Spleen (tissue), 11 donors: ENCODE results near the gene ARHGAP27. TPM values are rescaled to one million over a fixed set of nuclear protein-coding genes. Genes with fewer than 3 reads are reported as not detected.
"Not testable (repeated sequence)": the region's sequence is repeated elsewhere in the genome, so short reads cannot be mapped to it uniquely, and the experiment has no call there.

Source experiments
- DNase-seq: peaks from one replicate; pipeline ENCODE4 v3.0.0-alpha.2; 2020
- H3K27ac ChIP-seq, 8 donors: fragments of 200-600 bp; sonication (generic) in 7 of 8; 1 replicate in 4 of 8; 2 replicates in 4 of 8; pipeline versions ENCODE4 v1.5.0 to v1.8.0; 2016 to 2021; ENCODE audit warnings: inconsistent platforms in 4 of 8, mild to moderate bottlenecking in 4 of 8, moderate library complexity in 1 of 8
- H3K27me3 ChIP-seq, 7 donors: fragments of 200-600 bp; sonication (generic) in 6 of 7; replicated peaks in 1 of 7; 1 replicate in 4 of 7; 2 replicates in 3 of 7; pipeline versions ENCODE4 v1.5.0 to v1.8.0; 2016 to 2021; ENCODE audit warnings: inconsistent platforms in 3 of 7, mild to moderate bottlenecking in 1 of 7
- H3K36me3 ChIP-seq, 6 donors: fragments of 200-600 bp; sonication (generic) in 5 of 6; 1 replicate in 4 of 6; 2 replicates in 2 of 6; pipeline versions ENCODE4 v1.5.0 to v1.8.0; 2016 to 2021; ENCODE audit warnings: inconsistent platforms in 2 of 6
- H3K4me1 ChIP-seq, 6 donors: fragments of 200-600 bp; sonication (generic) in 5 of 6; 1 replicate in 3 of 6; 2 replicates in 3 of 6; pipeline versions ENCODE4 v1.5.0 to v1.8.0; 2016 to 2021; ENCODE audit warnings: inconsistent platforms in 3 of 6
- H3K4me3 ChIP-seq, 8 donors: fragments of 200-600 bp; sonication (generic) in 7 of 8; 1 replicate in 4 of 8; 2 replicates in 4 of 8; pipeline versions ENCODE4 v1.5.0 to v1.8.0; 2016 to 2021; ENCODE audit warnings: inconsistent platforms in 4 of 8, mild to moderate bottlenecking in 4 of 8, moderate library complexity in 2 of 8
- H3K9me3 ChIP-seq, 8 donors: fragments of 200-600 bp; sonication (generic) in 7 of 8; 1 replicate in 4 of 8; 2 replicates in 4 of 8; pipeline versions ENCODE4 v1.5.0 to v1.8.0; 2016 to 2021; ENCODE audit warnings: inconsistent platforms in 4 of 8
- POLR2A ChIP-seq, 3 donors: fragments of 450-650 bp; IDR thresholded peaks; one replicate each; pipeline ENCODE4 v1.5.1; 2017; ENCODE audit warnings: antibody characterized with exemption in 3 of 3, mild to moderate bottlenecking in 1 of 3
- POLR2AphosphoS5 ChIP-seq, 3 donors: sonication (generic); formaldehyde crosslinking; IDR thresholded peaks; one replicate each; pipeline ENCODE4 v1.5.1; 2017; ENCODE audit warnings: antibody characterized with exemption in 3 of 3
- WGBS, 5 donors: extraction: QIAGEN DNeasy Blood & Tissue Kit in 3 of 5; methylation state at CpG; one replicate each; pipeline versions ENCODE4 v1.1.5 to v1.1.7; 2013 to 2018; 5-methylcytosine and 5-hydroxymethylcytosine counted together
- intact Hi-C: fragments of 100-400 bp; cut with DNase I; formaldehyde crosslinking; loops from one replicate; pipeline ENCODE4 v1.15.0; 2023; ENCODE audit warnings: low total_unique reads
- polyA plus RNA-seq, 3 donors: library from polyadenylated mRNA; stranded (reverse); fragments of 200-250 nt; gene quantifications; one replicate each; pipeline ENCODE4 v1.2.1, GENCODE V29; 2013
- total RNA-seq, 7 donors: library from RNA; depleted of rRNA in 3 of 7; stranded (reverse); fragments of >200 nt in 3 of 7; fragmentation: NEBNext Ultra II Directional in 4 of 7; extraction: Animal tissue kit (Norgen Biotek cat#: 25700) in 4 of 7; gene quantifications; one replicate each; pipeline versions ENCODE4 v1.1.0 to v1.2.1, GENCODE V29; 2016 to 2021
- TF ChIP-seq, protein P1 (sequence below), 11 experiments: fragments of 200-600 bp in 7 of 11; fragments of 450-650 bp in 4 of 11; sonication (generic) in 4 of 11; IDR thresholded peaks in 8 of 11; conservative IDR thresholded peaks in 3 of 11; 1 replicate in 7 of 11; 2 replicates in 4 of 11; pipeline versions ENCODE4 v1.4.0 to v1.8.0; 2016 to 2021; ENCODE audit warnings: antibody characterized with exemption in 11 of 11, inconsistent platforms in 4 of 11, mild to moderate bottlenecking in 1 of 11
- donor health status: healthy with polysubstance abuse.
- donor health status: DM: no; HTN: no; CAD: no; lungs with moderate emphysema.
- donor health status: DM: no; HTN: no; CAD: no.
- donor health status: Bipolar disorder and iron deficiency.
- donor health status: healthy.
- donor health status: DM: no; HTN: no; CAD: no.
- donor health status: DM: yes; HTN: yes; CAD: no.

The ARHGAP27 gene
- total and polyA plus RNA-seq, 10 donors = 43.6 to 151 (median 118) TPM

DNA sequence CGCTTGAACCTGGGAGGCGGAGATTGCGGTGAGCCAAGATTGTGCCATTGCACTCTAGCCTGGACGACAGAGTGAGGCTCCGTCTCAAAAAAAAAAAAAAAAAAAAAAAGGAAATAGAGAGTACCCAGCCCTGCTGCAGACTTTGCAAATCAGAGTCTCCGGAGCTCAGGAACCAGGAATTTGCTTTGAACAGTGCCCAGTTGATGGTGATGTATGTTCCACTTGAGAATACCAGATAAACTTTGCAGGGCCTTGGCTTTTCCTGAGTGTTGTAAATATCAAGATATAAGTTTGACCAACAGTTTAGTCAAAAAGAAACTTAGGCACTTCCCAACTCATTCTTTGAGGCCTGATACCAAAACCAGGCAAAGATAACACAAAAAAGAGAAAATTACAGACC, 85.2 kb downstream of the ARHGAP27 start:
- no peak for DNase-seq
- no peaks in the 10 kb centered on the region for H3K36me3 ChIP-seq
- no peak overlapping the region for H3K27ac ChIP-seq
- H3K9me3 ChIP-seq = peaks cover 0 to 8% (median 0%) of the 10 kb centered on the region in 8 donors
- no peak for TF ChIP-seq POLR2AphosphoS5 (IDR thresholded peaks at IDR 0.05)
- no peak overlapping the region for H3K4me3 ChIP-seq
- 72 to 81% (median 74%) methylated on average over 5 to 6 of the region's 6 CpGs for WGBS, 5 donors
- H3K27me3 ChIP-seq = no peaks in the 10 kb centered on the region
- intact Hi-C loops = no loop called here
- peaks cover 0 to 4% (median 0%) of the 10 kb centered on the region in 6 donors for H3K4me1 ChIP-seq

DNA sequence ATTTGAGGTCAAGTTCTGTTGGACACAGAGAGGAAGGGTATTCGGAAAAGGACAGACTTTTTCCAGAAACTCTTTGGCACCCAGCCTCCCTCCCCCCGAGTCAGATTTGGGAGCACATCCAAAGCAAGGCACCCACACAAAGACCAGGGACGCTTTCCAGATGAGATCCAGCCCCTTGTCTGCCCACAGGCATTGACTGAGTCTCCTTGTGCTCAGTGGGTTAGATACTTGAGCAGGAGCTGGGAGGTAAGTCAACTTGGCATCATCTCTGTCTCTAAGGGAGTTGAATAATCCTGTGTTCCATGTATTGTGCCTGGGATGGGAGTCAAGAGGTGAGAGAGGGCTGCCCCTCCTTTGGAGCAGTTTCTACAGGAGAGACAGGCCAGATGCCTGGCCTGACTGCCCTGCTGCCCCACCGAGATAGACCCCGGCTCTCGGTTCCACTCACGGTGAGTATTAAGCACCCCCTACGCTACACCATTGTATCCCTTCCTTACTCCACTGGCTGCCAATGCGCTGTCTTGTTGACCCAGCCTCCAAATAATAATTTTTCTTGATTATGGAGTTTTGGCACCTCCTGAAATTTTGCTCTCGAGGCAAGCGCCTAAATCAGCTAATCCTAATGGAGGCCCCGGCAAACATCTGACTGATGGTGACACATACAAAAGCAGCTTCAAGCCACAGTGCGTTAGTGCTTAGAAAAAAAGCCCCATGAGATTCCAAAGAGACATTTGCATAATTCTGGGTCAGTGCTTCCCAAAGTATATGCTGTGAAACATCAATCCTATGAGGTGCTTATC, 86.3 kb downstream of the ARHGAP27 start:
- DNase-seq = peak; percentile 32
- intact Hi-C loops = no loop called here
- Histone ChIP-seq H3K9me3 (peaks cover 0 to under 1% (median 0%) of the 10 kb centered on the region in 8 donors), H3K27me3 (no peaks in the 10 kb centered on the region), H3K36me3 (no peaks in the 10 kb centered on the region), H3K4me1 (peaks cover 0 to 12% (median 0%) of the 10 kb centered on the region in 6 donors), H3K4me3 (no peak overlapping the region), H3K27ac (peak overlapping the region in 1 of 8 donors; percentile 0)
- 78 to 94% (median 86%) methylated on average over 13 of the region's 13 CpGs for WGBS, 5 donors
- TF ChIP-seq POLR2A (IDR thresholded peaks at IDR 0.05) = no peak
- no peak for TF ChIP-seq POLR2AphosphoS5 (IDR thresholded peaks at IDR 0.05)
- TF ChIP-seq, protein P1, sequence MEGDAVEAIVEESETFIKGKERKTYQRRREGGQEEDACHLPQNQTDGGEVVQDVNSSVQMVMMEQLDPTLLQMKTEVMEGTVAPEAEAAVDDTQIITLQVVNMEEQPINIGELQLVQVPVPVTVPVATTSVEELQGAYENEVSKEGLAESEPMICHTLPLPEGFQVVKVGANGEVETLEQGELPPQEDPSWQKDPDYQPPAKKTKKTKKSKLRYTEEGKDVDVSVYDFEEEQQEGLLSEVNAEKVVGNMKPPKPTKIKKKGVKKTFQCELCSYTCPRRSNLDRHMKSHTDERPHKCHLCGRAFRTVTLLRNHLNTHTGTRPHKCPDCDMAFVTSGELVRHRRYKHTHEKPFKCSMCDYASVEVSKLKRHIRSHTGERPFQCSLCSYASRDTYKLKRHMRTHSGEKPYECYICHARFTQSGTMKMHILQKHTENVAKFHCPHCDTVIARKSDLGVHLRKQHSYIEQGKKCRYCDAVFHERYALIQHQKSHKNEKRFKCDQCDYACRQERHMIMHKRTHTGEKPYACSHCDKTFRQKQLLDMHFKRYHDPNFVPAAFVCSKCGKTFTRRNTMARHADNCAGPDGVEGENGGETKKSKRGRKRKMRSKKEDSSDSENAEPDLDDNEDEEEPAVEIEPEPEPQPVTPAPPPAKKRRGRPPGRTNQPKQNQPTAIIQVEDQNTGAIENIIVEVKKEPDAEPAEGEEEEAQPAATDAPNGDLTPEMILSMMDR (IDR thresholded peaks at IDR 0.05 in 8 of 11, conservative IDR thresholded peaks at IDR 0.05 in 3 of 11) = no peak

DNA sequence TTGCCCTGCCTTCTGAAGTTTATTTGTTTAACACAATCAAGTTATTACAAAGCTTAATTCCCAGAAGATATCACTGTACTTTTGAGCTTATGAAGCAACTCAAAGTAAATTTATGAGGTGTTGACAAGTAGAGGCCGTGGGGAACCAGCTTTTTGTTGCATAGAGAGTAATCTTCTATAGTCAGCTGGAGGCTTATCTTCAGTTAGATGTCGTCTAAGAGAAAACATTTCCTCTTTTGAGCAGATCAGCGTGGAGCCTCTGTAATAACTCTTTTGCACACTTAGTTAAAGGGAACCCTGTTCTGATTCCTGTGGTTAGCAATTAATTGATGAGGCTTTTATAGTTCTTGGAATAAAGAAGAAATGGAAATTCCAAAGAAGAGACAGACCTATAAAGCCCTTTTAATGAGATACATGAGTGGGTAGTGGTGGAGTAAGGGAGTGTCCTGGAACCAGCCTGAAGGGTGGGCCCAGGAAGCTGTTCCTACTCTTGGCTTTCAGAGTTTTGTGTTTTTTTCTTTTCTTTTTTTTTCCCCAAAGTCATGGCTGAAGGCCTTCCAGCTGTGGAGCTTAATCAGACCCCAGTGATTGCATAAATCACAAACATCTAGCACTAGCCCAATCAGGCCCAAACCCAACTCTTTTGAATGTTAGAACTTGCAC, 87.0 kb downstream of the ARHGAP27 start:
- Histone ChIP-seq H3K4me3 (no peak overlapping the region), H3K27me3 (no peaks in the 10 kb centered on the region), H3K9me3 (no peaks in the 10 kb centered on the region), H3K36me3 (no peaks in the 10 kb centered on the region), H3K4me1 (peaks cover 0 to 14% (median 1%) of the 10 kb centered on the region in 6 donors), H3K27ac (peak overlapping the region in 4 of 8 donors; percentile 11 to 43 (median 30))
- DNase-seq = no peak
- TF ChIP-seq, protein P1 (IDR thresholded peaks at IDR 0.05 in 8 of 11, conservative IDR thresholded peaks at IDR 0.05 in 3 of 11) = no peak
- TF ChIP-seq POLR2A (IDR thresholded peaks at IDR 0.05) = no peak
- TF ChIP-seq POLR2AphosphoS5 (IDR thresholded peaks at IDR 0.05) = no peak
- intact Hi-C loops = no loop called here
- WGBS, 5 donors = 6 to 17% (median 16%) methylated on average over 3 of the region's 3 CpGs

DNA sequence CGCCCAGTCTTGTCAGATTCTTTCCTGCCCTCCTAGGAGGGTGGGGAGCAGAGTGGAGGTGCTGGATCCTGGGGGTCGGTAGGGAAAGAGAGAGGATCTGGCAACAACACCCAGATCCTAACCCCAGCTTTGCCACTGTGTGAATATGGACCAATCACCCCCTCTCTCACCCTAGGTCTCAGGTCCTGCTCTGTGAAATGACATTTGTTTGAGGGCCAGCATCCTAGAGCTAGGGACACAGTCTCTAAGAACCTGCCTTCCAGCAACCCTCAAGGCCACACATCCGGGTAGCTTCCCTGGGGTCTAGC, 87.5 kb downstream of the ARHGAP27 start:
- intact Hi-C loops = no loop called here
- 64 to 77% (median 68%) methylated on average over 3 of the region's 3 CpGs for WGBS, 5 donors
- peak; percentile 27 for DNase-seq
- H3K27me3 ChIP-seq = no peaks in the 10 kb centered on the region
- peaks cover 0 to 14% (median 1%) of the 10 kb centered on the region in 6 donors for H3K4me1 ChIP-seq
- H3K9me3 ChIP-seq = no peaks in the 10 kb centered on the region
- no peaks in the 10 kb centered on the region for H3K36me3 ChIP-seq
- H3K4me3 ChIP-seq = no peak overlapping the region
- peak overlapping the region in 4 of 8 donors; percentile 11 to 43 (median 30) for H3K27ac ChIP-seq
- TF ChIP-seq POLR2AphosphoS5 (IDR thresholded peaks at IDR 0.05) = no peak
- TF ChIP-seq, protein P1 (IDR thresholded peaks at IDR 0.05 in 8 of 11, conservative IDR thresholded peaks at IDR 0.05 in 3 of 11) = no peak
- TF ChIP-seq POLR2A (IDR thresholded peaks at IDR 0.05) = no peak

DNA sequence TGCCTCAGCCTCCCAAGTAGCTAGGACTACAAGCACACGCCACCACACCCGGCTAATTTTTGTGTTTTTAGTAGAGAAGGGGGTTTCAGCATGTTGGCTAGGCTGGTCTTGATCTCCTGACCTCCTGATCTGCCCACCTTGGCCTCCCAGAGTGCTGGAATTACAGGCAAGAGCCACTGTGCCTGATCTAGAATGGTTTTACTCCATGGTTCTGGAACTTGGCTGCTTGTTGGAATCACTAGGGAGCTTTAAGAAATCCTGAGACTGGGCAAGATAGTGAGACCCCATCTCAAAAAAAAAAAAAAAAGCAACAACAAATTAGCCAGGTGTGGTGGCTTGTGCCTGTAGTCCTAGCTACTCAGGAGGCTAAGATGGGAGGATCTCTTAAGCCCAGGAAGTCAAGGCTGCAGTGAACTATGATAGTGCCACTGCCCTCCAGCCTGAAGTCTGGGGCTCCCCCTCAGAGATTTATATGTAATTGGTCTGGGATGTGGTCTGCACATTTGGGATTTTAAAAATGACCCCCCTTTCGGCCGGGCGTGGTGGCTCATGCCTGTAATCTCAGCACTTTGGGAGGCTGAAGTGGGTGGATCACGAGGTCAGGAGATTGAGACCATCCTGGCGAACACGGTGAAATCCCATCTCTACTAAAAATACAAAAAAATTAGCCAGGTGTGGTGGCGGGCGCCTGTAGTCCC, 88.6 kb downstream of the ARHGAP27 start:
- peaks cover 0 to 15% (median 1%) of the 10 kb centered on the region in 6 donors for H3K4me1 ChIP-seq
- H3K4me3 ChIP-seq, H3K9me3 ChIP-seq, H3K36me3 ChIP-seq, intact Hi-C loops, H3K27me3 ChIP-seq, H3K27ac ChIP-seq: not testable (repeated sequence)
- peak; percentile 12 for DNase-seq
- WGBS, 5 donors = 88 to 96% (median 95%) methylated on average over 10 of the region's 10 CpGs
